ENCODE results near the gene PLCH1. TPM values are rescaled to one million over a fixed set of nuclear protein-coding genes. Genes with fewer than 3 reads are reported as not detected.

The PLCH1 gene
- total and polyA plus RNA-seq, 2 experiments from 2014 or later: 8.1 to 25.3 TPM

DNA sequence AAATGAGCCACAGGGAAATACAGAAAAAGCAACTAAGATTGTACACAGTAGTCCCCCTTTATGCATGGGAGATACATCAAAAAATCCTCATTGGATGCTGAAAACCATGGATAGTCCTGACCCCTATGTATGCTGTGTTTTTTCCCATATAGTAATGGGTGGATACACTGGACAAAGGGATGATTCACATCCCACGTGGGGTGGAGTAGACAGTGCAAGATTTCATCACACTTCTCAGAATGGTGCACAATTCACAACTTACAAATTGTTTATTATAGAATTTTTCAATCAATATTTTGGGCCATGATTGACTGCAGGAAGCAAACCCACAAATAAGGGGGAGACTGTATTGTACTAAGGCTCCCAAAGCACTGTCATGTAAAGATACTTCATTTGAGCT lies 227.0 kb downstream of the PLCH1 start (continued):
- TF ChIP-seq ZNF462 (CRISPR knock-in tag; IDR thresholded peaks at IDR 0.05) (no peak), REST (IDR thresholded peaks at IDR 0.05; ENCODE audit: unreplicated experiment) (no peak), POLR2AphosphoS5 (IDR thresholded peaks at IDR 0.05; ENCODE audit: low read depth) (no peak), EZH2 (IDR thresholded peaks at IDR 0.05; ENCODE audit: low read depth, unreplicated experiment) (no peak), STAT1 (IDR thresholded peaks at IDR 0.05; ENCODE audit: unreplicated experiment) (no peak), ZNF331 (CRISPR knock-in tag; IDR thresholded peaks at IDR 0.05; ENCODE audit: low read depth) (no peak), CREB1 (CRISPR knock-in tag; IDR thresholded peaks at IDR 0.05; ENCODE audit: low read depth) (no peak), JUNB (IDR thresholded peaks at IDR 0.05; ENCODE audit: unreplicated experiment) (no peak), ETS1 (IDR thresholded peaks at IDR 0.05) (no peak), ZNF114 (CRISPR knock-in tag; IDR thresholded peaks at IDR 0.05) (no peak), NANOG (IDR thresholded peaks at IDR 0.05; ENCODE audit: borderline replicate concordance) (no peak)
- TF ChIP-seq, protein P1, sequence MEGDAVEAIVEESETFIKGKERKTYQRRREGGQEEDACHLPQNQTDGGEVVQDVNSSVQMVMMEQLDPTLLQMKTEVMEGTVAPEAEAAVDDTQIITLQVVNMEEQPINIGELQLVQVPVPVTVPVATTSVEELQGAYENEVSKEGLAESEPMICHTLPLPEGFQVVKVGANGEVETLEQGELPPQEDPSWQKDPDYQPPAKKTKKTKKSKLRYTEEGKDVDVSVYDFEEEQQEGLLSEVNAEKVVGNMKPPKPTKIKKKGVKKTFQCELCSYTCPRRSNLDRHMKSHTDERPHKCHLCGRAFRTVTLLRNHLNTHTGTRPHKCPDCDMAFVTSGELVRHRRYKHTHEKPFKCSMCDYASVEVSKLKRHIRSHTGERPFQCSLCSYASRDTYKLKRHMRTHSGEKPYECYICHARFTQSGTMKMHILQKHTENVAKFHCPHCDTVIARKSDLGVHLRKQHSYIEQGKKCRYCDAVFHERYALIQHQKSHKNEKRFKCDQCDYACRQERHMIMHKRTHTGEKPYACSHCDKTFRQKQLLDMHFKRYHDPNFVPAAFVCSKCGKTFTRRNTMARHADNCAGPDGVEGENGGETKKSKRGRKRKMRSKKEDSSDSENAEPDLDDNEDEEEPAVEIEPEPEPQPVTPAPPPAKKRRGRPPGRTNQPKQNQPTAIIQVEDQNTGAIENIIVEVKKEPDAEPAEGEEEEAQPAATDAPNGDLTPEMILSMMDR (conservative IDR thresholded peaks at IDR 0.05; ENCODE audit: low read depth in 2 of 2): no peak
